Myocyte (in vitro differentiated cells): ENCODE measurements around the gene TGM2. TPM values are rescaled to one million over a fixed set of nuclear protein-coding genes. Genes with fewer than 3 reads are reported as not detected.

Experiments used
- DNase-seq: peaks from one replicate; pipeline ENCODE4 v3.0.0-alpha.2; 2012; ENCODE audit warnings: low read depth
- total RNA-seq: library from RNA; depleted of rRNA; stranded (reverse); fragments of >200 nt; gene quantifications from 2 replicates; pipeline ENCODE4 v1.2.3, GENCODE V29; 2014

The TGM2 gene
- total RNA-seq, 1 donor from 2014 or later, result 2.6 TPM

- DNase-seq, result no peak
Observed at GRCh38 chr20:38098952-38099351, 66.1 kb downstream of the TGM2 start.

GRCh38 chr20:38095017-38095686 lies 69.9 kb downstream of the TGM2 start:
- no peak for DNase-seq

GRCh38 chr20:38094373-38094891 lies 70.6 kb downstream of the TGM2 start:
- DNase-seq, result peak; percentile 70

GRCh38 chr20:38093641-38094077 lies 71.4 kb downstream of the TGM2 start:
- no peak for DNase-seq

DNA sequence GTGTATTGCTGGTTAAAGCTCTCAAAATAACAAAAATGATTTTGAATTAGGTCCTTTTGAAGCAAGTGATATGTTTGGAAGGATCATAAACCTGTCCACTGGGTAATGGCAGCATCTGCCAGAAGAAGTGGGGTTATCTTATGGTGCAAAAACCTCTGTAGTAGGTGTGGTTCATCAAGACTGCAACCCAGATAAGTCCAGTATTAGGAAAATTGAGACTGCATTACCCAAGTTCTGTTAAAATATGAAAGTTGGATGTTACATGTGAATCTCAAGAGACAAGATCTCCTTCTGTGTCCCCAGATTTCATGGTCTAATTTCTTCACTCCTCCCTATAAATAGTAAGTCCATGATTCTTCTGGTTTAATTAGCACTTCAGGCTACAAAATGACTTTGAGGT lies 72.2 kb downstream of the TGM2 start:
- DNase-seq, result no peak

GRCh38 chr20:38092260-38092857 lies 72.7 kb downstream of the TGM2 start:
- DNase-seq, result no peak

DNA sequence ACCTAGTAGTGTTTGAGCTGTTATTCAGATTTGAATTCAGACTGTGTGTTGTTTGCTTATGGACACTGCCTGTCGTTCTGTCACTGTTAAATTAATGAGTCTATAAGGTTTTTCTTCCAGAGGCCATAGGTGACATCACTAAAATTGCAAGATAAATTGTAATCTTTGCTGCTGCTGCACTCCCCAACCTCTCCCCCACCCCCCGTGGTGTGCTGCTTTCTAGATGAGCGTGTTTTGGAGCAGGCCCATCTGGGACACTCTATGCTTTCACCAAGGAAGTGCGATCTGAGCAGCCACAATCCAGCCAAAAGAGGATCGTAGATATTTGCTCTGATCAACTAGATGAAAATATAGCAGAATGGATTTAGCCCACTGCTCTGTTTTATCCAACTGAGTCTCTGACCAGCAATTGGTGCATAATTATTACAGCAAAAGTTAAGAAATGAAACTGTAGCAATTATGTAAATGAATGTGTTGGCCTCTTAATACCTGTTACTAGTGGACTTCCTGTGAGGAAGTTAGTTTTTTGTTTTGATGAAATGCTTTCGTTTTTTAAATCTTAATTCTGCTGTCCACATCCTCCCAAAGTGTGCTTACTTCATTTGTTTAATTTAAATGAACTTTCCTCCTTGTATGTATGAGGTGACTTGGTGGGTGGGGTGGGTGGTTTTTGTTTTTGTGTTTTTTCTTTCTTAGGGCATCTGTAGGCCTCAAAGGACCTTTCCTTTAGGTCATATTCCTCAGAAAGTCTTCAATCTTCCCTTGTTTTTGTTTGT lies 73.4 kb downstream of the TGM2 start:
- DNase-seq, result no peak

DNA sequence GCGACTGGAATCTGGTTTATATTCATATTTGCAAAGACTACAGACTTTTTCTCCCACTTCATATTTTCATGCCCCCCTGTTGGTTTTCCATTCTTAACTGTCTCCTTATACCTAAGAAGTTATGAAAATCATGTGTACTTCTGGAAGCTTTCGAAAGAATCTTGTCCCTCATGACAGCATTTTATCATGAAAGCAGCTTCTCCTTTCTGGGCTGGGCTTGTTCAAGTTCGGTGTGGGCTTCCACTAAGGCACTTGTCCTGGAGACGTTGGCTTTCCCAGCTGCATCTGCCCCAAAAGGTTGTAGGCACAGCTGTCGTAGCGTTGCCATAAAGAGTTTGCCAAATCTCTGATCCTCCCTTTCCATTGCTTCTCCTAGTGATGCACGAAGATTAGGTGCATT lies 75.0 kb downstream of the TGM2 start:
- DNase-seq, result no peak

GRCh38 chr20:38089500-38089899 lies 75.6 kb downstream of the TGM2 start:
- no peak for DNase-seq

GRCh38 chr20:38085026-38085425 lies 80.0 kb downstream of the TGM2 start:
- no peak for DNase-seq

GRCh38 chr20:38084425-38084951 lies 80.6 kb downstream of the TGM2 start:
- DNase-seq, result peak; percentile 39

DNA sequence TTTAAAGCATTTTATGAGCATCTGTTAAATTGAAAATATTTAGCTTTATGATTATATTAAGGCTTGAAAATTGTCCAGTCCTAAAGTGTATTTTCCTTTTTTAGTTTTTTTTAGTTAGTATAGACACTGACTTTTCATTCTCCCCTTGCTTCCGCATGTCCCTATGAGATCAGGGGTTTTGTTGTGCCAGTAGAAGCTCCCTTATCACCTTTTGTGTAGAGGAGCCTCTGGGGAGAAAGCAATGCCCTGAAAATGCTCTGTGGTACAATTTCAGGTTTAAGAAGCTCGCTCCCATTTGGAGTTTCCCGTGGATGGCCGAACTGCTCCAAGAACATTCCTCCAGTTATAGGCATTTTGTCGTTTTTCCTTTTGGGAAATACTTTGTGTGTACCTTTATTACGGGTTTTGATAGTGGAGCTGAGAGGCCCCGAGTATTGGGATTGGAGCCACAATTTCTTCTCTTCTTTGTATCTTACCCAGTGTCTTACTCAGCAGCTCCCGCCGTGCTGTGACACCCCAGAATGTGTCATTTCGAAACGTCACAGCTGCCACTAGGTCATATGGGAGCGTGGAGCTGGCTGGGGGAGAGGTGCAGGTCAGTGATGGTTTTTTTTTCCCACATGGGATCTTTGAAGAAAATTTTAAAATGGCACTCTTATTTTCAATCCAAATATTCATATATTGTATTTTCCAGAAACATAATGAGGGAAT lies 81.6 kb downstream of the TGM2 start:
- peak; percentile 26 for DNase-seq

- DNase-seq, result no peak
Observed at GRCh38 chr20:38082894-38083293, 82.2 kb downstream of the TGM2 start.

DNA sequence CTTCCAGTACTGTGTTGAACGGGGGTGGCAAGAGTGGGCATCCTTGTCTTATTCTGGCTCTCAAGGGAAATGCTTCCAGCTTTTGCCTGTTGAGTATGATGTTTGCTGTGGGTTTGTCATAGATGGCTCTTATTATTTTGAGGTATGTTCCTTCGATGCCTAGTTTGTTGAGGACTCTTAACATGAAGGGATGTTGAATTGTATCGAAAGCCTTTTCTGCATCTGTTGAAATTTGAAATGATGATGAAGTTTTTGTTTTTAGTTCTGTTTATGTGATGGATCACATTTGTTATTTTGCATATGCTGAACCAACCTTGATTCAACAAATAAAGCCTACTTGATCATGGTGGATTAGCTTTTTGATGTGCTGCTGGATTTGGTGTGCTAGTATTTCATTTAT lies 83.5 kb downstream of the TGM2 start:
- no peak for DNase-seq

DNA sequence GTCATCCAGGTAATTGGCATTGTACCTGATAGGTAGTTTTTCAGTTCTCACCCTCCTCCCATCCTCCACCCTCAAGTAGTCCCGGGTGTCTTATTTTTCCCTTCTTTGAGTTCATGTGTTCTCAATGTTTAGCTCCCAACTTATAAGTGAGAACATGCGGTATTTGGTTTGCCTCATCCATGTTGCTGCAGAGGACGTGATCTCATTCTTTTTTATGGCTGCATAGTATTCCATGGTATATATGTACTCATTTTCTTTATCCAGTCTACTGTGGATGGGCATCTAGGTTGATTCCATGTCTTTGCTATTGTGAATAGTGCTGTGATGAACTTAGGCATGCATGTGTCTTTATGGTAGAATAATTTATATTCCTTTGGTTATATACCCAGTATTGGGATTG lies 85.7 kb downstream of the TGM2 start:
- no peak for DNase-seq

- no peak for DNase-seq
Observed at GRCh38 chr20:38078084-38078483, 87.0 kb downstream of the TGM2 start.

Other genes with a start within 250 kb of the TGM2 start
- gene TTI1, start 131.8 kb downstream of the TGM2 start, total RNA-seq, result 20.0 and 21.8 TPM in 2 replicates
- 24.2 and 24.3 TPM in 2 replicates for gene RPRD1B, start 131.5 kb downstream of the TGM2 start, total RNA-seq
- 0.16 and 0.57 TPM in 2 replicates for gene KIAA1755, start 95.5 kb upstream of the TGM2 start, total RNA-seq
- not detected in 2 replicates for gene BPI, start 138.9 kb upstream of the TGM2 start, total RNA-seq
- not detected in 2 replicates for gene LBP, start 181.2 kb upstream of the TGM2 start, total RNA-seq